Thoracic aorta (tissue), 2 donors: Measurements from ENCODE around the gene LDB3. TPM values are rescaled to one million over a fixed set of nuclear protein-coding genes. Genes with fewer than 3 reads are reported as not detected.
A peak's percentile ranks its signal among the peaks of the same experiment; 100 is the strongest.

ENCODE experiments used
- ATAC-seq: fragments of 150-250 bp; one replicate; pipeline ENCODE4 v1.8.0; 2017; ENCODE audit warnings: low read depth; ENCODE audit not compliant: insufficient number of reproducible peaks, low FRiP score
- DNase-seq: peaks from one replicate; pipeline ENCODE4 v3.0.0-alpha.2; 2020; ENCODE audit warnings: low spot score
- H3K27ac ChIP-seq, 2 donors: fragments of 200-600 bp; sonication (generic); 1 replicate in 1 of 2; 2 replicates in 1 of 2; pipeline ENCODE4 v1.5.1; 2016; ENCODE audit warnings: mild to moderate bottlenecking in 2 of 2, moderate library complexity in 2 of 2
- H3K27me3 ChIP-seq: fragments of 200-600 bp; sonication (generic); replicated peaks from 2 replicates; pipeline ENCODE4 v1.6.0; 2016; ENCODE audit warnings: mild to moderate bottlenecking; ENCODE audit not compliant: insufficient read depth
- H3K36me3 ChIP-seq: fragments of 200-600 bp; sonication (generic); one replicate; pipeline ENCODE4 v1.5.1; 2016
- H3K4me1 ChIP-seq, 2 donors: fragments of 200-600 bp; sonication (generic); 1 replicate in 1 of 2; 2 replicates in 1 of 2; pipeline versions ENCODE4 v1.5.1 to v1.6.0; 2016; ENCODE audit warnings: low read depth in 2 of 2, mild to moderate bottlenecking in 1 of 2; ENCODE audit not compliant: control insufficient read depth in 1 of 2
- H3K4me3 ChIP-seq: fragments of 200-600 bp; sonication (generic); 2 replicates; pipeline ENCODE4 v1.5.1; 2016; ENCODE audit warnings: mild to moderate bottlenecking
- H3K9me3 ChIP-seq: fragments of 200-600 bp; sonication (generic); 2 replicates; pipeline ENCODE4 v1.5.1; 2016
- total RNA-seq, 2 donors: library from RNA; depleted of rRNA; stranded (reverse); fragments of >200 nt; gene quantifications; one replicate each; pipeline versions ENCODE4 v1.1.0 to v1.2.3, GENCODE V29; 2016
- TF ChIP-seq, protein P1 (sequence below): fragments of 200-600 bp; sonication (generic); IDR thresholded peaks from one replicate; pipeline ENCODE4 v1.5.1; 2019; ENCODE audit warnings: antibody characterized with exemption

Gene LDB3
- total RNA-seq, 2 donors from 2014 or later: 59.5 to 63.8 TPM

GRCh38 chr10:86663046-86663345, 5.3 kb upstream of the LDB3 start:
- TF ChIP-seq, protein P1, sequence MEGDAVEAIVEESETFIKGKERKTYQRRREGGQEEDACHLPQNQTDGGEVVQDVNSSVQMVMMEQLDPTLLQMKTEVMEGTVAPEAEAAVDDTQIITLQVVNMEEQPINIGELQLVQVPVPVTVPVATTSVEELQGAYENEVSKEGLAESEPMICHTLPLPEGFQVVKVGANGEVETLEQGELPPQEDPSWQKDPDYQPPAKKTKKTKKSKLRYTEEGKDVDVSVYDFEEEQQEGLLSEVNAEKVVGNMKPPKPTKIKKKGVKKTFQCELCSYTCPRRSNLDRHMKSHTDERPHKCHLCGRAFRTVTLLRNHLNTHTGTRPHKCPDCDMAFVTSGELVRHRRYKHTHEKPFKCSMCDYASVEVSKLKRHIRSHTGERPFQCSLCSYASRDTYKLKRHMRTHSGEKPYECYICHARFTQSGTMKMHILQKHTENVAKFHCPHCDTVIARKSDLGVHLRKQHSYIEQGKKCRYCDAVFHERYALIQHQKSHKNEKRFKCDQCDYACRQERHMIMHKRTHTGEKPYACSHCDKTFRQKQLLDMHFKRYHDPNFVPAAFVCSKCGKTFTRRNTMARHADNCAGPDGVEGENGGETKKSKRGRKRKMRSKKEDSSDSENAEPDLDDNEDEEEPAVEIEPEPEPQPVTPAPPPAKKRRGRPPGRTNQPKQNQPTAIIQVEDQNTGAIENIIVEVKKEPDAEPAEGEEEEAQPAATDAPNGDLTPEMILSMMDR: no peak
- DNase-seq (no peak), ATAC-seq (no peak)
- Histone ChIP-seq H3K9me3 (no peaks in the 10 kb centered on the region), H3K27me3 (no peaks in the 10 kb centered on the region), H3K27ac (no peak overlapping the region), H3K36me3 (no peaks in the 10 kb centered on the region), H3K4me1 (peaks cover 10 to 25% of the 10 kb centered on the region in 2 donors), H3K4me3 (no peak overlapping the region)

DNA sequence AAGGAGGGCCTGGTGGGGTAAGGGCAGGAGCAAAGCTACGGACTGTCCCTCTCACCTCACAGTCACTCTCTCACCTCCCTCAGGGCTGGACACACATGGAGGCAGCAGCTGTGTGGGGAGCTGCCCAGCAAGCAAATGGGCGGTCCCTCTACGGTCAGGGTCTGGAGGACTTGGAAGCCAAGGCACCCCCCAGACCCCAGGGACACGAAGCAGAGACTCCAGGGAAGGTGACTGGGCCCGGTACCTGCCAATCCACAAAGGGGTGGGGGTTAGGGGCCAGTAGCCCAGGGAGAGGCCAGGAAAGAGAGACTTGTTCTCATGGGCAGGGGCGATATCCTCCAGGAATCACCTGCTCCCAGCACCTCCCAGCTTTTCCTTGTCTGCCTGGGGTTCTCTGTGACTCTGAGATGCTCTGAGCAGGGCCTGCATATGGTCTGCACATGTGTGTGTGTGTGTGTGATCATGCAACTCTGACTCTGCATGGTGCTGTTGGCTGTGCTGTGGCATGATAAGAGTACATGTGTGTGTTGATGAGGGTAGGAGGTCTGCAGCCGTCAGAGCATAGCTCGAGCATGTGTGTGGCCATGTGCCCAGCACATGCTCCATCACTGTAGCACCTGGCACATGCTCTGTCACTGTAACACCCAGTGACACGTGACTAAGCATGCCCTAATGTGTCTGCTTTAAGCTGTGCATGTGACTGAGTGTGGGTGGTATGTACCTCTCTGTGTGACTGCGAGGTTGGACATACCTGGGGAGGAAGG, 4.6 kb upstream of the LDB3 start:
- Histone ChIP-seq H3K4me3 (no peak overlapping the region), H3K27ac (no peak overlapping the region), H3K27me3 (no peaks in the 10 kb centered on the region), H3K9me3 (no peaks in the 10 kb centered on the region), H3K36me3 (no peaks in the 10 kb centered on the region), H3K4me1 (peaks cover 10 to 27% of the 10 kb centered on the region in 2 donors)
- DNase-seq (no peak), ATAC-seq (no peak)
- TF ChIP-seq, protein P1: no peak

- no peak overlapping the region for H3K4me3 ChIP-seq
- ATAC-seq: no peak
- H3K36me3 ChIP-seq: no peaks in the 10 kb centered on the region
- peak overlapping the region in 1 of 2 donors; percentile 32 for H3K27ac ChIP-seq
- TF ChIP-seq, protein P1: no peak
- no peaks in the 10 kb centered on the region for H3K9me3 ChIP-seq
- no peaks in the 10 kb centered on the region for H3K27me3 ChIP-seq
- DNase-seq: no peak
- peaks cover 10 to 32% of the 10 kb centered on the region in 2 donors for H3K4me1 ChIP-seq
These were observed 3.7 kb upstream of the LDB3 start for GRCh38 chr10:86664341-86665217.

- ATAC-seq: no peak
- TF ChIP-seq, protein P1: no peak
- Histone ChIP-seq H3K9me3 (no peaks in the 10 kb centered on the region), H3K4me3 (no peak overlapping the region), H3K27ac (no peak overlapping the region), H3K4me1 (peaks cover 10 to 39% of the 10 kb centered on the region in 2 donors), H3K36me3 (no peaks in the 10 kb centered on the region), H3K27me3 (no peaks in the 10 kb centered on the region)
- DNase-seq: no peak
These were observed 3.1 kb upstream of the LDB3 start for GRCh38 chr10:86665218-86665607.

DNA sequence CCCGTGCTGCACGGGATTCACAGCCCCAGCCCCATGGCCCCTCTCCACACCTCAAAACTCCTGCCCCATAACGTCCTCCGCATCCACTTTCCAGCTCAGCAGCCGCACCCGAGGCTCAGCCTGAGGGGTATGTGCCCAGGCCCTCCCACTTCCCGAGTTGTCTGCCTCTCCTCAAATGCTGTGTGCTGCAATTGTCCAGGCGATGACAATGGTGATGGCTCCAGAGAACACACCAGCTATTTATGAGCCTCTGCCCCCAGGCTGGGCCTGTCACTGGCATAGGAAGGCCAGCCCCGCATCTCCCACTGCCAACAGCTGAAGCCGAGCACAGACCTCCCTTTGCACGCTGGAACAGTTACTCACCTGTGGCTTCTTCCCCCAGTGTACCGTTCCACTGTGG, 2.4 kb upstream of the LDB3 start:
- ATAC-seq: no peak
- TF ChIP-seq, protein P1: no peak
- peaks cover 10 to 43% of the 10 kb centered on the region in 2 donors for H3K4me1 ChIP-seq

More for the DNA sequence above, 2.4 kb upstream of the LDB3 start:
- H3K36me3 ChIP-seq: no peaks in the 10 kb centered on the region
- no peak for DNase-seq
- no peaks in the 10 kb centered on the region for H3K27me3 ChIP-seq
- H3K27ac ChIP-seq: peak overlapping the region in 1 of 2 donors; percentile 94
- H3K4me3 ChIP-seq: no peak overlapping the region
- no peaks in the 10 kb centered on the region for H3K9me3 ChIP-seq
